HG02938 (cell line): ENCODE data around the gene TGM5.
"Not testable (repeated sequence)": the region's sequence is repeated elsewhere in the genome, so short reads cannot be mapped to it uniquely, and the experiment has no call there.

ENCODE experiments used
- ATAC-seq: cut with Tn5 transposase; IDR thresholded peaks from one replicate; pipeline ENCODE4 v1.9.1; 2021; ENCODE audit warnings: mild to moderate bottlenecking, moderate library complexity; ENCODE audit not compliant: unreplicated experiment

TGM5 gene

DNA sequence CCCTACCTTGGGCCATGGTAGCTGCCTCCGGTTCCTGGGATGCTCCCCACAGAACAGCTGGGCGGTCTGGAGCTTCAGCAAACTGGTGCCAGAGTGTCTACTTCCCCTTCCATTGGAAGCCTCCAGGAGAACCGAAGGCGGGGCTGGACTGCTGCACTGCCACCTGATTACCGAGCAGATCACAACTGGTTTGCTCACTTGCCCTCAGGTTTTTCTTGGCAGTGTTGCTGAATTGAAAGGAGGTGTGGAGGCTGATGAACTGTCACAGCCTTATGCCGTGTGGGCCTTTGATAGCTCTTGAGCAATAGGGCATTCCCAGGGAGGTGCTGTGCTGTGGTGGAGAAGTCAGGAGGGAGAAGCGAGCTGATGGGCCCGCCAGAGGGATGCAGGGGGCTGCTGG is at the start of gene TGM5:
Gene TGM5, minus strand, starts transcription at position 95 of the 400 bp plus-strand sequence. Its CDS starts 79 bp downstream, at position 16.
- no peak for ATAC-seq

- no peak for ATAC-seq
Measured at GRCh38 chr15:43314171-43314570, 47.4 kb upstream of the TGM5 start.

GRCh38 chr15:43312378-43312777 is 45.6 kb upstream of the TGM5 start:
- no peak for ATAC-seq

- no peak for ATAC-seq
Measured at GRCh38 chr15:43302205-43302817, 35.6 kb upstream of the TGM5 start, which contains the start of gene TGM7. TGM7 (minus strand) TSS chr15:43302255.

DNA sequence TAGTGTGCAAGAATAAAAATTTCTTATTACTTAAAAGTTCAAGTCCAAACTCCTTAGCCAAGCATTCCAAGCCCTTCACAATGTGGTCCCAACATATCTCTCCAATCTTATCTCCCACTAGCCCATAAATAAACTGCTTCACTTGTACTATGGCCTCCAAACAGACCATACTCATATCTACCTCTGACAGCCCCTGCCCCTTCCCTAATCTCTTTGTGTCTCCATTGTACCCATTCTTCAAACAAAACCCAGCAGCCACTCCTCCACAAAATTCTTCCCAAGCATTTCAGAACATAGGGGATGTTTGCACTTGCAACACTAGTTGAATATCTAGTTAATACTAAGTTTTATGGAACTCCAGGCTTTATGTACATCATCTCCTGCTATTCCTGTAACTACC is 33.2 kb upstream of the TGM5 start:
- no peak for ATAC-seq

GRCh38 chr15:43299411-43299810 is 32.7 kb upstream of the TGM5 start:
- ATAC-seq = no peak

DNA sequence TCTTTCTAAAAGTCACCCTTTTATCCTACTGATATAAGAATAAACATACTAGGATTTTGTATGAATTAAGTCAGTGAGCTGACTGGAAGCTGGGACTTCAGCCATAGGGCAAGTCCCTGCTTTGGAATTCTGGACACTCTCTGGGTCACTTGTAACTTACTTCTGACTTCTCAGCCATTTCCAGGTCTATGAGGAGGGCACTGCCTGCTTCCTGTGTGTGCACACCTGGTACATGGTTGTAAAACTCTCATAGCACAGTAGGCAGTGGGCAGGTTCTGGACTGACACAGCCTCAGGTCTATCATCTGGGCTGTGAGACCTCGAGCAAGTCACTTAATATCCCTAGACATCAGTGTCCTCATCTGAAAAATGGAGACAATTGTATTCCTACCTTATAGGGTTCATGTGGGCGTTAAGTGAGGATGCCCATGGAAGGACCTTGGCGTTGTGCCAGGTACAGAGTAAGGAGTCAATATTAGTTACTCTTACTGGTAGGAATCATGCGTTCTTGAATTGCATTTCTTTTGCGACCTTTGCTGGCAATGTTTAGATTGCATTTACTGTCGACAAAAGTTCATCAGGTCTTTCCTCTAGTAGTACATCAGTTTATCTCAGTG is 27.5 kb upstream of the TGM5 start:
- ATAC-seq = no peak

GRCh38 chr15:43293432-43293831 is 26.7 kb upstream of the TGM5 start:
- ATAC-seq = no peak

- no peak for ATAC-seq
Measured at GRCh38 chr15:43292375-43293078, 25.8 kb upstream of the TGM5 start.

DNA sequence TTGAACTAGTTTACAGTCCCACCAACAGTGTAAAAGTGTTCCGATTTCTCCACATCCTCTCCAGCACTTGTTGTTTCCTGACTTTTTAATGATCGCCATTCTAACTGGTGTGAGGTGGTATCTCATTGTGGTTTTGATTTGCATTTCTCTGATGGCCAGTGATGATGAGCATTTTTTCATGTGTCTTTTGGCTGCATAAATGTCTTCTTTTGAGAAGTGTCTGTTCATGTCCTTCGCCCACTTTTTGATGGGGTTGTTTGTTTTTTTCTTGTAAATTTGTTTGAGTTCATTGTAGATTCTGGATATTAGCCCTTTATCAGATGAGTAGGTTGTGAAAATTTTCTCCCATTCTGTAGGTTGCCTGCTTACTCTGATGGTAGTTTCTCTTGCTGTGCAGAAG is 22.9 kb upstream of the TGM5 start:
- not testable (repeated sequence) for ATAC-seq

DNA sequence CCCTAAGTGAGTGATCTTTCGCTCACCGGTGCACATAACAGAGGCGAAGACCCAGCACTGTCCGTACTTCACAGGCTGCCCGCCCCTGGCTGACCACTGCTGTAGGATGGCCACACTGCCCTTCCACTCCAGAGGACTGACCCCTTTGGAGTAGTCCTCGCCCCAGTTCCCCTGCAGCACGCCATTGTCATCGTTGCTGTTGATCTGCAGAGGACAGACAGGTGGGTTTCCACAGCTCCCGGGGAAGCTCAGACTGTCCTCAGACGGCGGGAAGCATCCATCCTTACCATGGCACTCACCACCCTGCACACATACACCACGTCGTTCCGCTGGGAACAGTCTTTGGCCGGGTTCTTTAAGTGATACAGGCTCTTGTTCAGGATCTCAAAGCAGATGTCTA is 20.5 kb upstream of the TGM5 start:
- no peak for ATAC-seq

DNA sequence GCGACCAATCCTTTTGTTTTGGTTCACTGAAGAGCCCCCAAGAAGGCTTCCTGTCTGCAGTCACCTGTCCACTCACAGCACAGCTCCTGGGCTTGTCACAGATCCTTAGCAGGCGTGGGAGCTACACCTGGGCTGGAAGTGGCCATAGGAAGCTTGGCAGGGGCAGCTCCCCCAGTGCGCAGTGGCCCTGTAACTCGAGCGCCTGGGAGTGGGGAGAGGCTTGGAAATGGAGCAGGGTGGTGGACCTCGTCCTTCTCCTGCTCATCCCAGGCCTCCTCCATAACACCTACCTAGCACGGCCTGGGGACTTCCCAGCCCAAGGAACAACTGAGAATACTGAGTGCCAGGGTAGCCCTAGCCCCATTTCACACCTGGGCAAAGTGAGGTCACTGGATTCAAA is 19.3 kb upstream of the TGM5 start:
- no peak for ATAC-seq

GRCh38 chr15:43285609-43286037 is 18.9 kb upstream of the TGM5 start:
- ATAC-seq = no peak

- no peak for ATAC-seq
Measured at GRCh38 chr15:43283526-43283925, 16.8 kb upstream of the TGM5 start.

- ATAC-seq = no peak
Measured at GRCh38 chr15:43281926-43282602, 15.3 kb upstream of the TGM5 start.

DNA sequence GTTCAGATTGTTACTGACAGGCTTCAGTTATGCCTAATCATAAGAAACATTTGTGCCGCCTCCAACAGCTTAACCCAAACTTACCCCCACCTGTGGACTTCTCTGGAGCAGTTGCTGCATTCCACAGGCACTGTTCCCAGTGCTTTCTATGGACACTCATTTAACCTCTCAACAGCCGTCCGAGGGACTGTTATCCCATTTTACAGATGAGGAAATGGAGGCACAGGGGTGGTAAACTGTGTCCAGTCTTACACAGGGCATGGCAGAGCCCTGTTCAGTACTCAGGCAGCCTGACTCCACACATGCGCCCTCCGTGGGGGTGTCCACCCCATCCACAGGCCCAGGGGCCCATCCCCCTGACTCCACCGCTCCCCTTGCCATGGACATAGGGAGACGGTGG is 14.3 kb upstream of the TGM5 start:
- ATAC-seq = no peak

GRCh38 chr15:43279496-43279895 is 12.8 kb upstream of the TGM5 start:
- ATAC-seq = no peak

- no peak for ATAC-seq
Measured at GRCh38 chr15:43278869-43279268, 12.1 kb upstream of the TGM5 start.

DNA sequence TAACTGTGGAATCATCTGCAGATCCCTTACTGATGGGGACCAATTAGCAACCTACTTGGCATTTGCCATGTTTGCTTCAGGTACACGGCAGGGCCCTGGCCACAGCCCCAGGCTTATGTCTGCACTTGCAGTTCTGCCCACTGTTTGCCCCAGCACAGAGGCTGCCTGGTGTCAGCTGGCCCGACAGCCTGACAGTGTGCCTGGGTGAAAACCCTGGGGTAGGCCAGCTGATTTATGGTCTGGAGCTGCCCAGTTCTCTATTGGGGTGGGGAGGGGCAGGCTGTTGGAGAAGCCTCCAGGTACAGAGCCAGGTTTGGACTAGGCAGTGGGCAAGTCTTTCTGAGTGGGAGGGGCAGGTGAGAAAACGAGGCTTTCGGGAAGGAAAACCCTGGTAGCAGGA is 11.2 kb upstream of the TGM5 start:
- no peak for ATAC-seq

DNA sequence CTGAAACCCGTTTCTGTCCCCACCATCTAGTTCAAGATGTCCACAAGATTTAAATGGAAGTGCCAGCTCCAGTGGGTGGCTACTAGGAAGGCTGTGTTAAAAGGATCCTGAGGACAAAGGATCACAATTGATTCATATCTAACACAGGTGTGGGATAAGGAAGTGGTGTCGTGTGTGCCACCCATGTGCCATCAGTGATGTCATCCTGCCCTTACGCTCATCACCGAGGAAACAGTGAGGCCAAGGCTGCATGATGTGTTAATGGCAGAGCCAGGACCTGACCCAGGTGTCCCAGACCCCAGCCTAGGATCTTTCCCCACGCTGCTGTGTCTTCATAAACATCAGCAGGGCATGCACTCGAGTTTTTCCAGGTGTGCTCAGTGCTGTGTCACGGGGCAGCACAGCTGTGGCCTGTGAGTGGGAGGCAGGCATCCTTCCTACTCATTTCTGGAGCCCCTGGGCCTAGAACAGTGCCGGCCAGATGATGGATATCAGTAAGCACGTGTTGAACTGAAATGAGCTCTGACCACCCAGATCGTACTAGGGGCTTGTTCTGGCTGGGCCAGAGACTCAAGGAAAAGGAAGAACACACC is 10.6 kb upstream of the TGM5 start:
- no peak for ATAC-seq

GRCh38 chr15:43276563-43277200 is 10.0 kb upstream of the TGM5 start:
- ATAC-seq = no peak
